Fibroblast of pulmonary artery (primary cell): Measurements from ENCODE around the gene UBE2H.

Experiments
- DNase-seq: peaks from one replicate; pipeline ENCODE4 v3.0.0-alpha.2; 2010; ENCODE audit warnings: low read depth
- H3K4me3 ChIP-seq: replicated peaks from 2 replicates; pipeline ENCODE4 v1.5.1; 2011; ENCODE audit warnings: low read depth, mild to moderate bottlenecking, control low read depth, low read length, moderate library complexity
- CTCF ChIP-seq: IDR thresholded peaks from 2 replicates; pipeline ENCODE4 v1.5.1; 2011; ENCODE audit warnings: mild to moderate bottlenecking, control low read depth, low read length, inconsistent platforms; ENCODE audit errors: missing control alignments

Gene UBE2H

GRCh38 chr7:129952653-129953560 is at the start of gene UBE2H:
Gene UBE2H (minus strand): TSS chr7:129952960. CDS start chr7:129952555, 405 bp downstream.
- peak; percentile 92 for DNase-seq
- TF ChIP-seq CTCF, result no peak
- H3K4me3 ChIP-seq, result peak within 1 kb of the TSS; percentile 91

DNA sequence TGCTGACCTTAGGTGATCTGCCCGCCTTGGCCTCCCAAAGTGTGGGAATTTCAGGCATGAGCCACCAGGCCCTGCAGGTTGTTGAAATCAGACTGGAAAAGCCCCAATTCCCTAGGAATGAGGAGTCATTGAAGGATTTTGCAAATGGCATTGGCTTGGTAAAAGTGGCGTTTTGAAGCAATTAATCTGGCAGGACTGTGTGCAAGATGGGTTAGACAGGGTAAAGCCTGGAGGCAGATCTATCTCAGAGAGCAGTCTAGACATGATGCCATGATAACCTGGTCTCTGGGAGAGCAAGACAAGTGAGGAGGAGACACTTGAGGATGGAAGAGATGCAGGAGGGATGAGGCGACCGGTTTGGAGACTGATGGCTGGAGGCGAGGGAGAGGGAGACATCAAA is 45.7 kb upstream of the UBE2H start:
- no peak for DNase-seq
- TF ChIP-seq CTCF, result no peak

GRCh38 chr7:129997285-129997684 is 44.5 kb upstream of the UBE2H start:
- no peak for DNase-seq
- TF ChIP-seq CTCF, result no peak

More for the DNA sequence above, 45.7 kb upstream of the UBE2H start:
- no peak overlapping the region for H3K4me3 ChIP-seq

GRCh38 chr7:129993275-129993674 is 40.5 kb upstream of the UBE2H start:
- no peak overlapping the region for H3K4me3 ChIP-seq
- peak; percentile 9 for DNase-seq
- TF ChIP-seq CTCF, result no peak

More at GRCh38 chr7:129997285-129997684, 44.5 kb upstream of the UBE2H start:
- H3K4me3 ChIP-seq, result no peak overlapping the region

DNA sequence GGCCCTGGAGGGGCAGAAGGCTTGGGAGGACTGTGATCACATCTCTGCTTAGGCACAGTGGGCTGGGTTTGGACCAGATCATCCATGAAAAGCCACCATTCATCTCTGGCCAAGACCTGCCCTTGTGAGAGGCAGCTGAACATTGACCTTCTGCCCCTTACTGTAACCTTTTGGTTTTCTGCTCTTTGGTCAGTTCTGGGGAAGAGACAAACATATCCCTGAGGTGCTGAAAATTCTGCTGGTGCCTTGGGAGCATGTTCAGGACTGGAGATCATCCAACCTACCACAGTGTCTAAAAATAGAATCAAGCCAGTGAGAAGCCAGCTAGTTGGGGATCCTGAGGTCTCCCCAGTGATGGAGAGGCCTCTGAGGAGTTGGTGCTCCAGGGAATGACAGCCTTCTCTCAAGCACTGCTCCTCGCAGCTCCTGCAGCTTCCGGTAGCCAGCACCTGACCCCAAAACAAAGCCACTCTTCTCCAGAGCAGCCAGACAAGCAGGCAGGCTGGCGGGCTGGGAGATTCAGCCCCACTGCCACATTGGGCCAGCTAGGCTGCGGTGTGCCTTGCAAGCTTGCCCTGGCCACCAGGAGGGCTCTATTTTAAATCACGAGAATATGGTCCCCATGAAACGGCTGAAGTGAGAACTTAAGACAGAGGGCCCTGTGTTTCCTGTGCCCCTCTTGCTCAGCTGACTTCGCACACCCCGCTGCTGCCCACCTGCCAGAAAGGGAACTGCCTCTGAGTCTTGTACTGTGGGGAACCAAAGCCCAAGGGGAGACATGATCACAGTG is 37.8 kb upstream of the UBE2H start:
- H3K4me3 ChIP-seq, result no peak overlapping the region
- no peak for TF ChIP-seq CTCF
- no peak for DNase-seq

DNA sequence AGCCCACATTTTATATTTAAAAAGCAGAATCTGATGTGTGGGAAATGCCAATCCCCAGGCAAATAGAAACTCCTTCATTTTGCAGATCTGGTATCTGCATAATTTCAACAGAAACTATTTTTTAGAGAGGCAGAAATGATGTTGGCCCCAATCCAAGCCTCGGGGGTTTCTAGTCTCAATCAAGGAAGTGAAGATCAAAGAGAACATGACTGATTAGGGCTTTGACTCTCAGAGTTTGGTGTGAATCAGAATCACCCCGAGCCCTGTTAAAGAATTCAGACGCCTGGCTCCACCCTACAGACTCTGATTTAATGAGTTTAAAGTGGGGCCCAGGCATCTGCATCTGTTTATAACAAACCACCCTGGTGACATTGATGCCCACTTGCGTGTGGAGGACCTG is 36.7 kb upstream of the UBE2H start:
- H3K4me3 ChIP-seq, result no peak overlapping the region
- DNase-seq, result no peak
- no peak for TF ChIP-seq CTCF
